ENCODE results near the gene CKMT2. TPM values are rescaled to one million over a fixed set of nuclear protein-coding genes. Genes with fewer than 3 reads are reported as not detected.
A peak's percentile ranks its signal among the peaks of the same experiment; 100 is the strongest.

Gene CKMT2
- total RNA-seq, 1 experiment from 2014 or later = not detected

DNA sequence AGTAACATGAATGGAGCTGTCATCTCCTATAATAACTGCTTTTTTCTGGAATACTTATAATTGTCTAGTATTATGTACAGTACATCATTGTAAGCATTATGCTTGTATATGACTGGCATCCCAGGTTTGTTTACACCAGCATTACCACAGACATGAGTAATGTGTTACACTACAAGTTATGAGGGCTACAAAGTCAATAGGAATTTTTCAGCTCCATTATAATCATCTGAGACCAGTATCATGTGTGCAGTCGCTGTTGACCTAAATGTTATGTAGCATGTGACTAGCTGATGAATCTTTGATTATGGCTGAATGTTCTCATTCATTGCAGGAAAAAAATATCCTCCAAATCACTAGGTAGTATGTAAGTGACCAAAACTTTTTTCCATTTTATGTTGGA lies 70.4 kb downstream of the CKMT2 start:
- DNase-seq (ENCODE audit: low read depth, low spot score) (peak; percentile 93), ATAC-seq (peak; percentile 58)
- Histone ChIP-seq H3K9me3 (ENCODE audit: control insufficient read depth, insufficient read depth, low read depth, low read length) (no peaks in the 10 kb centered on the region), H3K36me3 (ENCODE audit: control insufficient read depth, insufficient read depth, low read length) (peaks cover 10% of the 10 kb centered on the region), H3K4me3 (ENCODE audit: low read depth in 2 of 2, low read length in 2 of 2) (no peak overlapping the region; a peak in 1 of 4 replicates), H3K27ac (ENCODE audit: low read length) (peak overlapping the region; percentile 81), H3K4me1 (ENCODE audit: control insufficient read depth, insufficient read depth, low read length) (peaks cover 26% of the 10 kb centered on the region), H3K27me3 (ENCODE audit: control insufficient read depth, insufficient read depth, low read length) (no peaks in the 10 kb centered on the region)
- POLR2A ChIA-PET = interaction anchor here (0.7 kb wide), 1 partner anchor 668 kb away, joined by 3 read pairs; the partner anchor contains the start of gene ATG10
- intact Hi-C loops (cut with micrococcal nuclease; ENCODE audit: unreplicated experiment) = no loop called here
- BruUV-seq (replicated peaks) = no TSS peak
- CTCF ChIA-PET = no interaction called here
- in situ Hi-C loops (cut with HindIII; ENCODE audit: low pct_unique_long_range_greater_than_20kb, low sequenced_read_pairs) = no loop called here
- TF ChIP-seq TCF7L2 (IDR thresholded peaks at IDR 0.05; ENCODE audit: low read depth, low read length) (no peak), POLR2AphosphoS5 (IDR thresholded peaks at IDR 0.05; ENCODE audit: low read depth, low read length) (no peak), CTCF (IDR thresholded peaks at IDR 0.05) (no peak), SIN3A (IDR thresholded peaks at IDR 0.05; ENCODE audit: borderline replicate concordance, insufficient read depth, low read depth, low read length) (no peak)
- TF ChIP-seq, protein P1, sequence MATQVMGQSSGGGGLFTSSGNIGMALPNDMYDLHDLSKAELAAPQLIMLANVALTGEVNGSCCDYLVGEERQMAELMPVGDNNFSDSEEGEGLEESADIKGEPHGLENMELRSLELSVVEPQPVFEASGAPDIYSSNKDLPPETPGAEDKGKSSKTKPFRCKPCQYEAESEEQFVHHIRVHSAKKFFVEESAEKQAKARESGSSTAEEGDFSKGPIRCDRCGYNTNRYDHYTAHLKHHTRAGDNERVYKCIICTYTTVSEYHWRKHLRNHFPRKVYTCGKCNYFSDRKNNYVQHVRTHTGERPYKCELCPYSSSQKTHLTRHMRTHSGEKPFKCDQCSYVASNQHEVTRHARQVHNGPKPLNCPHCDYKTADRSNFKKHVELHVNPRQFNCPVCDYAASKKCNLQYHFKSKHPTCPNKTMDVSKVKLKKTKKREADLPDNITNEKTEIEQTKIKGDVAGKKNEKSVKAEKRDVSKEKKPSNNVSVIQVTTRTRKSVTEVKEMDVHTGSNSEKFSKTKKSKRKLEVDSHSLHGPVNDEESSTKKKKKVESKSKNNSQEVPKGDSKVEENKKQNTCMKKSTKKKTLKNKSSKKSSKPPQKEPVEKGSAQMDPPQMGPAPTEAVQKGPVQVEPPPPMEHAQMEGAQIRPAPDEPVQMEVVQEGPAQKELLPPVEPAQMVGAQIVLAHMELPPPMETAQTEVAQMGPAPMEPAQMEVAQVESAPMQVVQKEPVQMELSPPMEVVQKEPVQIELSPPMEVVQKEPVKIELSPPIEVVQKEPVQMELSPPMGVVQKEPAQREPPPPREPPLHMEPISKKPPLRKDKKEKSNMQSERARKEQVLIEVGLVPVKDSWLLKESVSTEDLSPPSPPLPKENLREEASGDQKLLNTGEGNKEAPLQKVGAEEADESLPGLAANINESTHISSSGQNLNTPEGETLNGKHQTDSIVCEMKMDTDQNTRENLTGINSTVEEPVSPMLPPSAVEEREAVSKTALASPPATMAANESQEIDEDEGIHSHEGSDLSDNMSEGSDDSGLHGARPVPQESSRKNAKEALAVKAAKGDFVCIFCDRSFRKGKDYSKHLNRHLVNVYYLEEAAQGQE (IDR thresholded peaks at IDR 0.05; ENCODE audit: insufficient read depth in 1 of 2, low read depth in 2 of 2, low read length in 1 of 2) = no peak

DNA sequence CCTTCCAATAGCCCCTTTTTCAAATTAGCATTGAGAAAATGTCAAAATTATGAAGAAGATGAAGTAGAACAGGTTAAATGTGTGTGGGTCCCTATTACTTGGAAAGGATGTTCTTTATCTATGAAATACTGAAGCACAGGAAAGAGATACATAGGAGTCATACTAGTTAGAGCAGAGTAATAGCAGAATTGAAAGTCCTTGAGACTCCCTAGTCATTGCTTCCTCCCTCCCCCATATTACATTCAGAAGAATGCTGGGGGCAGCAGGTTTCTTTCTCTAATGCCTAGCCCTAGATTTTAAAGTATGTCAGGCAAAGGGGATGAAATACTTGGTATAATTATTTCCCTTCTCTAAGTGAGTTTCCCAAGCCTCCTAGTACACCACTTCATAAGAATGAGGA lies 72.7 kb downstream of the CKMT2 start:
- TF ChIP-seq POLR2AphosphoS5 (IDR thresholded peaks at IDR 0.05; ENCODE audit: low read depth, low read length) (no peak), TCF7L2 (IDR thresholded peaks at IDR 0.05; ENCODE audit: low read depth, low read length) (no peak), CTCF (IDR thresholded peaks at IDR 0.05) (no peak), SIN3A (IDR thresholded peaks at IDR 0.05; ENCODE audit: borderline replicate concordance, insufficient read depth, low read depth, low read length) (no peak)
- TF ChIP-seq, protein P1 (IDR thresholded peaks at IDR 0.05; ENCODE audit: insufficient read depth in 1 of 2, low read depth in 2 of 2, low read length in 1 of 2) = no peak
- no TSS peak for BruUV-seq (replicated peaks)
- in situ Hi-C loops (cut with HindIII; ENCODE audit: low pct_unique_long_range_greater_than_20kb, low sequenced_read_pairs) = no loop called here
- Histone ChIP-seq H3K36me3 (ENCODE audit: control insufficient read depth, insufficient read depth, low read length) (peaks cover 14% of the 10 kb centered on the region), H3K27me3 (ENCODE audit: control insufficient read depth, insufficient read depth, low read length) (no peaks in the 10 kb centered on the region), H3K27ac (ENCODE audit: low read length) (no peak overlapping the region), H3K4me3 (ENCODE audit: low read depth in 2 of 2, low read length in 2 of 2) (no peak overlapping the region), H3K4me1 (ENCODE audit: control insufficient read depth, insufficient read depth, low read length) (peaks cover 12% of the 10 kb centered on the region), H3K9me3 (ENCODE audit: control insufficient read depth, insufficient read depth, low read depth, low read length) (no peaks in the 10 kb centered on the region)
- CTCF ChIA-PET = no interaction called here
- DNase-seq (ENCODE audit: low read depth, low spot score) (no peak), ATAC-seq (no peak)
- intact Hi-C loops (cut with micrococcal nuclease; ENCODE audit: unreplicated experiment) = no loop called here
- POLR2A ChIA-PET = no interaction called here
